Psoas muscle (tissue), 8 donors: ENCODE data around the gene MPPE1. TPM values are rescaled to one million over a fixed set of nuclear protein-coding genes. Genes with fewer than 3 reads are reported as not detected.

ENCODE experiments used
- ATAC-seq, 4 donors: fragments of 200-7000 bp; cut with Tn5 transposase; one replicate each; pipeline ENCODE4 v1.9.1; 2020; ENCODE audit warnings: moderate library complexity in 3 of 4, mild to moderate bottlenecking in 2 of 4
- DNase-seq, 2 donors: peaks; one replicate each; pipeline ENCODE4 v3.0.0-alpha.2; 2020
- H3K27ac ChIP-seq: fragments of 200-600 bp; one replicate; pipeline ENCODE4 v1.8.0; 2022
- H3K27me3 ChIP-seq, 3 donors: fragments of 200-600 bp in 1 of 3; one replicate each; pipeline versions ENCODE4 v1.6.1 to v1.8.0; 2013 to 2022; ENCODE audit warnings: low read length in 2 of 3, mild to moderate bottlenecking in 2 of 3, moderate library complexity in 1 of 3; ENCODE audit not compliant: insufficient read depth in 3 of 3
- H3K36me3 ChIP-seq, 2 donors: fragments of 200-600 bp in 1 of 2; one replicate each; pipeline versions ENCODE4 v1.6.1 to v1.8.0; 2013 to 2022; ENCODE audit warnings: low read depth in 1 of 2, mild to moderate bottlenecking in 1 of 2, moderate library complexity in 1 of 2; ENCODE audit not compliant: insufficient read depth in 1 of 2
- H3K4me1 ChIP-seq: fragments of 200-600 bp; one replicate; pipeline ENCODE4 v1.8.0; 2022
- H3K4me3 ChIP-seq: fragments of 200-600 bp; one replicate; pipeline ENCODE4 v1.8.0; 2022; ENCODE audit warnings: mild to moderate bottlenecking
- H3K9me3 ChIP-seq: fragments of 200-600 bp; one replicate; pipeline ENCODE4 v1.8.0; 2022
- CTCF ChIP-seq: fragments of 200-600 bp; IDR thresholded peaks from one replicate; pipeline ENCODE4 v1.8.0; 2022; ENCODE audit warnings: antibody characterized with exemption
- WGBS, 3 donors: extraction: QIAGEN DNeasy Blood & Tissue Kit; methylation state at CpG; one replicate each; pipeline versions ENCODE4 v1.1.6 to v1.1.7; 2013; 5-methylcytosine and 5-hydroxymethylcytosine counted together
- intact Hi-C, 2 donors: fragments of 100-400 bp; cut with DNase I; formaldehyde crosslinking; loops; one replicate each; pipeline versions ENCODE4 v1.11.0 to v1.14.2; 2022
- polyA plus RNA-seq, 3 donors: library from polyadenylated mRNA; stranded (reverse); fragments of 200-250 nt; gene quantifications; one replicate each; pipeline ENCODE4 v1.2.3, GENCODE V29; 2013
- total RNA-seq, 4 donors: library from RNA; stranded (reverse); fragmentation: NEBNext Ultra II Directional in 2 of 4; extraction: Animal tissue kit (Norgen Biotek cat#: 25700) in 2 of 4; gene quantifications; one replicate each; pipeline versions ENCODE4 v1.2.1 to v1.2.4, GENCODE V29; 2021 to 2023
- donor health status: healthy with polysubstance abuse.
- donor health status: DM: no; HTN: no; CAD: no; lungs with moderate emphysema.
- donor health status: Bipolar disorder and iron deficiency.
- donor health status: healthy.
- donor health status: DM: yes; HTN: yes; CAD: no.
- donor health status: DM: no; HTN: no; CAD: no.
- donor health status: DM: no; HTN: no; CAD: no.
- donor health status: DM: yes; HTN: yes; CAD: no.

MPPE1 gene
- total and polyA plus RNA-seq, 7 donors, result 20.2 to 44.0 (median 26.5) TPM

GRCh38 chr18:11887328-11888128 lies 20.6 kb downstream of the MPPE1 start:
- no peak for TF ChIP-seq CTCF
- ATAC-seq, result no peak

GRCh38 chr18:11886577-11887110 lies 21.5 kb downstream of the MPPE1 start:
- Histone ChIP-seq H3K36me3 (peaks cover 14 to 100% of the 10 kb centered on the region in 2 donors), H3K27me3 (no peaks in the 10 kb centered on the region), H3K27ac (no peak overlapping the region), H3K4me3 (no peak overlapping the region), H3K9me3 (no peaks in the 10 kb centered on the region), H3K4me1 (no peaks in the 10 kb centered on the region)
- intact Hi-C loops, result no loop called here
- no peak for DNase-seq
- no peak for ATAC-seq
- no peak for TF ChIP-seq CTCF
- 80 to 82% (median 81%) methylated on average over 19 of the region's 19 CpGs for WGBS, 3 donors

More at GRCh38 chr18:11887328-11888128, 20.6 kb downstream of the MPPE1 start:
- intact Hi-C loops, result no loop called here
- Histone ChIP-seq H3K27me3 (no peaks in the 10 kb centered on the region), H3K9me3 (no peaks in the 10 kb centered on the region), H3K4me1 (no peaks in the 10 kb centered on the region), H3K36me3 (peaks cover 14 to 100% of the 10 kb centered on the region in 2 donors), H3K27ac (no peak overlapping the region), H3K4me3 (no peak overlapping the region)
- no peak for DNase-seq
- 85 to 91% (median 87%) methylated on average over 8 of the region's 8 CpGs for WGBS, 3 donors

- Histone ChIP-seq H3K27ac (no peak overlapping the region), H3K4me1 (no peaks in the 10 kb centered on the region), H3K4me3 (no peak overlapping the region), H3K9me3 (no peaks in the 10 kb centered on the region), H3K36me3 (peaks cover 12 to 100% of the 10 kb centered on the region in 2 donors), H3K27me3 (no peaks in the 10 kb centered on the region)
- 79 to 87% (median 85%) methylated on average over 22 of the region's 22 CpGs for WGBS, 3 donors
- DNase-seq, result no peak
- intact Hi-C loops, result no loop called here
- ATAC-seq, result no peak
- TF ChIP-seq CTCF, result no peak
Observed at GRCh38 chr18:11885278-11885947, 22.7 kb downstream of the MPPE1 start.

GRCh38 chr18:11884396-11885030 lies 23.6 kb downstream of the MPPE1 start:
- no peaks in the 10 kb centered on the region for H3K9me3 ChIP-seq
- no peaks in the 10 kb centered on the region for H3K27me3 ChIP-seq
- no peak for ATAC-seq
- TF ChIP-seq CTCF, result no peak
- no peaks in the 10 kb centered on the region for H3K4me1 ChIP-seq
- no peak for DNase-seq
- H3K27ac ChIP-seq, result no peak overlapping the region
- intact Hi-C loops, result no loop called here
- 90 to 93% (median 93%) methylated on average over 12 of the region's 12 CpGs for WGBS, 3 donors
- H3K4me3 ChIP-seq, result no peak overlapping the region
- peaks cover 11 to 99% of the 10 kb centered on the region in 2 donors for H3K36me3 ChIP-seq
